Mesenchymal stem cell (in vitro differentiated cells and primary cell): Measurements from ENCODE around the gene EFR3B.

Source experiments
- DNase-seq: peaks from one replicate; pipeline ENCODE4 v3.0.0-alpha.2; 2013
- H2AFZ ChIP-seq: one replicate; pipeline ENCODE4 v1.6.1; 2013; ENCODE audit warnings: low read depth, mild to moderate bottlenecking, control low read depth, inconsistent platforms, low read length, moderate library complexity
- H2AK5ac ChIP-seq: 2 replicates; pipeline ENCODE4 v1.6.1; 2013; ENCODE audit warnings: low read length, moderate library complexity, mild to moderate bottlenecking, inconsistent platforms; ENCODE audit not compliant: severe bottlenecking
- H2BK120ac ChIP-seq: one replicate; pipeline ENCODE4 v1.6.1; 2013; ENCODE audit warnings: low read depth, mild to moderate bottlenecking, inconsistent platforms, low read length, moderate library complexity
- H2BK12ac ChIP-seq, 2 experiments: one replicate each; pipeline ENCODE4 v1.6.1; 2013; ENCODE audit warnings: inconsistent platforms in 2 of 2, low read length in 2 of 2, mild to moderate bottlenecking in 2 of 2, moderate library complexity in 2 of 2, control low read depth in 1 of 2
- H2BK15ac ChIP-seq: one replicate; pipeline ENCODE4 v1.6.1; 2013; ENCODE audit warnings: mild to moderate bottlenecking, low read depth, inconsistent platforms; ENCODE audit not compliant: poor library complexity, severe bottlenecking
- H2BK5ac ChIP-seq: 2 replicates; pipeline ENCODE4 v1.6.1; 2013; ENCODE audit warnings: low read depth, mild to moderate bottlenecking, low read length, control low read depth, inconsistent platforms; ENCODE audit not compliant: poor library complexity, severe bottlenecking
- H3K14ac ChIP-seq, 2 experiments: one replicate each; pipeline ENCODE4 v1.6.1; 2013; ENCODE audit warnings: inconsistent platforms in 2 of 2, low read length in 2 of 2, control low read depth in 1 of 2, mild to moderate bottlenecking in 1 of 2, moderate library complexity in 1 of 2
- H3K18ac ChIP-seq, 2 experiments: one replicate each; pipeline ENCODE4 v1.6.1; 2013; ENCODE audit warnings: inconsistent platforms in 2 of 2, low read length in 2 of 2, control low read depth in 1 of 2, low read depth in 1 of 2, mild to moderate bottlenecking in 1 of 2
- H3K23ac ChIP-seq, 2 experiments: one replicate each; pipeline ENCODE4 v1.6.1; 2013; ENCODE audit warnings: inconsistent platforms in 2 of 2, low read length in 2 of 2, mild to moderate bottlenecking in 2 of 2, moderate library complexity in 2 of 2, control low read depth in 1 of 2
- H3K27ac ChIP-seq: 2 replicates; pipeline ENCODE4 v1.5.1; 2013; ENCODE audit warnings: mild to moderate bottlenecking, moderate library complexity, low read length, control low read depth, inconsistent platforms; ENCODE audit not compliant: poor library complexity, severe bottlenecking
- H3K27me3 ChIP-seq, 2 experiments: 2 replicates each; pipeline versions ENCODE4 v1.6.1 to v1.7.0; 2013; ENCODE audit warnings: low read length in 2 of 2, mild to moderate bottlenecking in 2 of 2, moderate library complexity in 2 of 2, control low read depth in 1 of 2, inconsistent platforms in 1 of 2; ENCODE audit not compliant: control insufficient read depth in 1 of 2, insufficient read depth in 1 of 2
- H3K36me3 ChIP-seq, 2 experiments: 2 replicates each; pipeline versions ENCODE4 v1.6.1 to v1.7.0; 2013; ENCODE audit warnings: low read length in 2 of 2, control low read depth in 1 of 2, inconsistent platforms in 1 of 2, low read depth in 1 of 2, mild to moderate bottlenecking in 1 of 2; ENCODE audit not compliant: insufficient read depth in 2 of 2, control insufficient read depth in 1 of 2
- H3K4ac ChIP-seq, 2 experiments: one replicate each; pipeline ENCODE4 v1.6.1; 2013; ENCODE audit warnings: inconsistent platforms in 2 of 2, low read length in 2 of 2, mild to moderate bottlenecking in 2 of 2, moderate library complexity in 2 of 2, control low read depth in 1 of 2, low read depth in 1 of 2
- H3K4me1 ChIP-seq: 2 replicates; pipeline ENCODE4 v1.6.1; 2013; ENCODE audit warnings: low read depth, low read length, control low read depth; ENCODE audit not compliant: control insufficient read depth, insufficient read depth
- H3K4me2 ChIP-seq: 2 replicates; pipeline ENCODE4 v1.6.1; 2013; ENCODE audit warnings: low read length, mild to moderate bottlenecking, inconsistent platforms; ENCODE audit not compliant: poor library complexity, severe bottlenecking
- H3K4me3 ChIP-seq, 2 experiments: 2 replicates each; pipeline versions ENCODE4 v1.5.1 to v1.7.0; 2013; ENCODE audit warnings: low read length in 2 of 2, mild to moderate bottlenecking in 2 of 2, control low read depth in 1 of 2, low read depth in 1 of 2; ENCODE audit not compliant: insufficient read depth in 1 of 2
- H3K79me1 ChIP-seq: replicated peaks from 2 replicates; pipeline ENCODE4 v1.6.1; 2013; ENCODE audit warnings: mild to moderate bottlenecking, control low read depth, low read length, inconsistent platforms; ENCODE audit not compliant: poor library complexity, severe bottlenecking
- H3K9ac ChIP-seq: 2 replicates; pipeline ENCODE4 v1.7.0; 2013; ENCODE audit warnings: mild to moderate bottlenecking, low read length, moderate library complexity
- H3K9me3 ChIP-seq: 2 replicates; pipeline ENCODE4 v1.7.0; 2013; ENCODE audit warnings: mild to moderate bottlenecking, low read length; ENCODE audit not compliant: control insufficient read depth
- H4K8ac ChIP-seq: one replicate; pipeline ENCODE4 v1.6.1; 2013; ENCODE audit warnings: inconsistent platforms, mild to moderate bottlenecking, low read length, moderate library complexity
- H4K91ac ChIP-seq: one replicate; pipeline ENCODE4 v1.6.1; 2013; ENCODE audit warnings: mild to moderate bottlenecking, low read length, inconsistent platforms
- WGBS: methylation state at CpG from one replicate; pipeline ENCODE4 v1.1.7; 2013; ENCODE audit warnings: mixed read lengths; 5-methylcytosine and 5-hydroxymethylcytosine counted together

The EFR3B gene

GRCh38 chr2:25187729-25188350, 146.0 kb downstream of the EFR3B start:
- no peak overlapping the region for H3K9ac ChIP-seq
- no peak overlapping the region for H2BK5ac ChIP-seq
- H3K36me3 ChIP-seq: no peaks in the 10 kb centered on the region
- H3K4me3 ChIP-seq: no peak overlapping the region
- H2BK120ac ChIP-seq: no peak overlapping the region
- H3K4ac ChIP-seq: no peak overlapping the region
- no peaks in the 10 kb centered on the region for H3K9me3 ChIP-seq
- H4K8ac ChIP-seq: no peak overlapping the region
- no peak overlapping the region for H3K14ac ChIP-seq
- no peak overlapping the region for H3K27ac ChIP-seq
- H2AFZ ChIP-seq: no peak overlapping the region
- no peak for DNase-seq
- H2BK12ac ChIP-seq: no peak overlapping the region
- H3K4me2 ChIP-seq: no peak overlapping the region
- no peak overlapping the region for H3K23ac ChIP-seq
- H2AK5ac ChIP-seq: no peak overlapping the region
- peaks cover 0 to 33% of the 10 kb centered on the region in 2 experiments for H3K27me3 ChIP-seq
- no peaks in the 10 kb centered on the region for H3K79me1 ChIP-seq
- H4K91ac ChIP-seq: no peak overlapping the region
- no peak overlapping the region for H2BK15ac ChIP-seq
- 81% methylated on average over 11 of the region's 11 CpGs for WGBS
- H3K18ac ChIP-seq: no peak overlapping the region
- H3K4me1 ChIP-seq: no peaks in the 10 kb centered on the region

- Histone ChIP-seq H3K36me3 (no peaks in the 10 kb centered on the region), H3K4ac (no peak overlapping the region), H3K27me3 (peaks cover 0 to 33% of the 10 kb centered on the region in 2 experiments), H3K4me2 (no peak overlapping the region), H2AK5ac (no peak overlapping the region), H4K91ac (no peak overlapping the region), H2BK15ac (no peak overlapping the region), H2AFZ (no peak overlapping the region), H3K14ac (no peak overlapping the region), H3K9ac (no peak overlapping the region), H3K4me3 (no peak overlapping the region), H2BK120ac (no peak overlapping the region), H3K4me1 (no peaks in the 10 kb centered on the region), H3K79me1 (no peaks in the 10 kb centered on the region), H2BK5ac (no peak overlapping the region), H4K8ac (no peak overlapping the region), H3K23ac (no peak overlapping the region), H3K27ac (no peak overlapping the region), H3K9me3 (no peaks in the 10 kb centered on the region), H3K18ac (no peak overlapping the region), H2BK12ac (no peak overlapping the region)
- no peak for DNase-seq
- WGBS: 86% methylated on average over 4 of the region's 4 CpGs
Measured at GRCh38 chr2:25188405-25188804, 146.5 kb downstream of the EFR3B start.

- Histone ChIP-seq H3K36me3 (no peaks in the 10 kb centered on the region), H3K4ac (no peak overlapping the region), H4K91ac (no peak overlapping the region), H4K8ac (no peak overlapping the region), H3K9me3 (no peaks in the 10 kb centered on the region), H2AFZ (no peak overlapping the region), H3K14ac (no peak overlapping the region), H2BK120ac (no peak overlapping the region), H3K9ac (no peak overlapping the region), H3K4me2 (no peak overlapping the region), H3K18ac (no peak overlapping the region), H2BK12ac (no peak overlapping the region), H3K27me3 (peaks cover 0 to 17% of the 10 kb centered on the region in 2 experiments), H3K4me1 (no peaks in the 10 kb centered on the region), H3K27ac (no peak overlapping the region), H3K79me1 (no peaks in the 10 kb centered on the region), H2BK5ac (no peak overlapping the region), H3K4me3 (no peak overlapping the region), H2BK15ac (no peak overlapping the region), H2AK5ac (no peak overlapping the region), H3K23ac (no peak overlapping the region)
- no peak for DNase-seq
- 100% methylated on average over 1 of the region's 5 CpGs for WGBS
Measured at GRCh38 chr2:25190536-25190935, 148.7 kb downstream of the EFR3B start.

GRCh38 chr2:25194576-25195122, 152.8 kb downstream of the EFR3B start:
- Histone ChIP-seq H2BK120ac (no peak overlapping the region), H2BK15ac (no peak overlapping the region), H4K91ac (no peak overlapping the region), H3K79me1 (no peaks in the 10 kb centered on the region), H3K4me3 (no peak overlapping the region), H4K8ac (no peak overlapping the region), H3K14ac (no peak overlapping the region), H2BK12ac (no peak overlapping the region), H2AK5ac (no peak overlapping the region), H3K4ac (no peak overlapping the region), H3K9me3 (no peaks in the 10 kb centered on the region), H2BK5ac (no peak overlapping the region), H3K27ac (no peak overlapping the region), H3K9ac (no peak overlapping the region), H3K27me3 (peaks cover 0 to 14% of the 10 kb centered on the region in 2 experiments), H3K4me2 (no peak overlapping the region), H3K18ac (no peak overlapping the region), H2AFZ (no peak overlapping the region), H3K36me3 (no peaks in the 10 kb centered on the region), H3K4me1 (peaks cover 6% of the 10 kb centered on the region), H3K23ac (no peak overlapping the region)
- no peak for DNase-seq
- WGBS: 90% methylated on average over 9 of the region's 9 CpGs
